Ascending aorta (tissue), 2 donors: Measurements from ENCODE around the gene ATP2B3. TPM values are rescaled to one million over a fixed set of nuclear protein-coding genes. Genes with fewer than 3 reads are reported as not detected.

ENCODE experiments used
- DNase-seq, 2 donors: peaks; one replicate each; pipeline ENCODE4 v3.0.0-alpha.2; 2019; ENCODE audit warnings: low spot score in 2 of 2
- H3K27ac ChIP-seq, 2 donors: fragments of 200-600 bp; sonication (generic); one replicate each; pipeline ENCODE4 v1.5.1; 2016 to 2017; ENCODE audit warnings: mild to moderate bottlenecking in 1 of 2
- H3K27me3 ChIP-seq: fragments of 200-600 bp; sonication (generic); one replicate; pipeline ENCODE4 v1.5.1; 2017
- H3K36me3 ChIP-seq, 2 donors: fragments of 200-600 bp; sonication (generic); one replicate each; pipeline ENCODE4 v1.5.1; 2016
- H3K4me1 ChIP-seq, 2 donors: fragments of 200-600 bp; sonication (generic); one replicate each; pipeline ENCODE4 v1.5.1; 2016 to 2017; ENCODE audit warnings: mild to moderate bottlenecking in 1 of 2
- H3K4me3 ChIP-seq, 2 donors: fragments of 200-600 bp; sonication (generic); one replicate each; pipeline ENCODE4 v1.5.1; 2016 to 2017; ENCODE audit warnings: mild to moderate bottlenecking in 1 of 2
- H3K9me3 ChIP-seq, 2 donors: fragments of 200-600 bp; sonication (generic); one replicate each; pipeline ENCODE4 v1.5.1; 2016
- intact Hi-C: fragments of 100-400 bp; cut with DNase I; formaldehyde crosslinking; loops from one replicate; pipeline ENCODE4 v1.15.1; 2023
- total RNA-seq: library from RNA; depleted of rRNA; stranded (reverse); fragments of >200 nt; gene quantifications from one replicate; pipeline ENCODE4 v1.1.0, GENCODE V29; 2016
- TF ChIP-seq, protein P1 (sequence below), 3 experiments: fragments of 200-600 bp in 2 of 3; fragments of 450-650 bp in 1 of 3; sonication (generic) in 2 of 3; IDR thresholded peaks; one replicate each; pipeline ENCODE4 v1.5.1; 2016 to 2019; ENCODE audit warnings: antibody characterized with exemption in 3 of 3, mild to moderate bottlenecking in 1 of 3, moderate library complexity in 1 of 3

The ATP2B3 gene
- total RNA-seq, 1 donor from 2014 or later, result 0.32 TPM

DNA sequence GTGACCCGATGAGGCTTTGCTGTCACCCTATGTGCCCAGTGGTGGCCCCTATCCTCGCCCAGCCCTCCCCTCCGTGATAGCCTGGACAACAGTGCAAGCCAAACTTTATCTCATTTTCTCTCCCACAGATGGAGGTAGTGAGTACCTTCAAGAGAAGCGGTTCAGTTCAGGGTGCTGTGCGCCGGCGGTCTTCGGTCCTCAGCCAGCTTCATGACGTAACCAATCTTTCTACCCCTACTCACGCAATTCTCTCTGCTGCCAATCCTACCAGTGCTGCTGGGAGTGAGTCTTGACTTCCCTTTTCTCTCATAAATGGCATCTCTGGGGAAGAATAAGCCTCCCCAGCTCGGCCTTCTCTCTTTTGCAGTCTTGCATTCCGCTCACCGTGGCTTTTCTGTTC is 52.0 kb downstream of the ATP2B3 start:
- intact Hi-C loops, result no loop called here
- TF ChIP-seq, protein P1, sequence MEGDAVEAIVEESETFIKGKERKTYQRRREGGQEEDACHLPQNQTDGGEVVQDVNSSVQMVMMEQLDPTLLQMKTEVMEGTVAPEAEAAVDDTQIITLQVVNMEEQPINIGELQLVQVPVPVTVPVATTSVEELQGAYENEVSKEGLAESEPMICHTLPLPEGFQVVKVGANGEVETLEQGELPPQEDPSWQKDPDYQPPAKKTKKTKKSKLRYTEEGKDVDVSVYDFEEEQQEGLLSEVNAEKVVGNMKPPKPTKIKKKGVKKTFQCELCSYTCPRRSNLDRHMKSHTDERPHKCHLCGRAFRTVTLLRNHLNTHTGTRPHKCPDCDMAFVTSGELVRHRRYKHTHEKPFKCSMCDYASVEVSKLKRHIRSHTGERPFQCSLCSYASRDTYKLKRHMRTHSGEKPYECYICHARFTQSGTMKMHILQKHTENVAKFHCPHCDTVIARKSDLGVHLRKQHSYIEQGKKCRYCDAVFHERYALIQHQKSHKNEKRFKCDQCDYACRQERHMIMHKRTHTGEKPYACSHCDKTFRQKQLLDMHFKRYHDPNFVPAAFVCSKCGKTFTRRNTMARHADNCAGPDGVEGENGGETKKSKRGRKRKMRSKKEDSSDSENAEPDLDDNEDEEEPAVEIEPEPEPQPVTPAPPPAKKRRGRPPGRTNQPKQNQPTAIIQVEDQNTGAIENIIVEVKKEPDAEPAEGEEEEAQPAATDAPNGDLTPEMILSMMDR (IDR thresholded peaks at IDR 0.05), result no peak
- Histone ChIP-seq H3K4me1 (no peaks in the 10 kb centered on the region), H3K27me3 (no peaks in the 10 kb centered on the region), H3K9me3 (no peaks in the 10 kb centered on the region), H3K4me3 (no peak overlapping the region), H3K27ac (no peak overlapping the region), H3K36me3 (no peaks in the 10 kb centered on the region)
- DNase-seq, result no peak

DNA sequence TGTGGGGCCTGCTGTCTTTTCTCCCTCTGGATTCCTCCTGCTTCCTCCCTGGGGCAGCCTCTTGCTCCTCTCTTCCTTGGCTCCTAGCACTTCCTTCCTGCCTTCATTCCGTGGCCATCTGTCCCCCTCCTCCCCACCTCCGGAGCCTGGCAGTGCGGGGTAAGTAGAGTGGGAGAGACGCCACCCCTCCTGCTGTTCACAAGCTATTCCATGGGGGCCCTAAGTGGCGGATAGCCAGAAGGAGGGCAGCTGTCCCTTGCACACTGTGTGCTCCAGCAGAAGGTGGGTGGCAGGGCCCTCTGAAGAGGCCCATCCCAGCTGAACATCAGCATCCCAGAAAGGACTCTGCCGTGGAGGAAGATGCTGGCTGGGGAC is 54.1 kb downstream of the ATP2B3 start:
- TF ChIP-seq, protein P1 (IDR thresholded peaks at IDR 0.05), result no peak
- Histone ChIP-seq H3K27ac (no peak overlapping the region), H3K4me3 (no peak overlapping the region), H3K4me1 (no peaks in the 10 kb centered on the region), H3K36me3 (no peaks in the 10 kb centered on the region), H3K9me3 (no peaks in the 10 kb centered on the region), H3K27me3 (no peaks in the 10 kb centered on the region)
- DNase-seq, result no peak
- intact Hi-C loops, result no loop called here

DNA sequence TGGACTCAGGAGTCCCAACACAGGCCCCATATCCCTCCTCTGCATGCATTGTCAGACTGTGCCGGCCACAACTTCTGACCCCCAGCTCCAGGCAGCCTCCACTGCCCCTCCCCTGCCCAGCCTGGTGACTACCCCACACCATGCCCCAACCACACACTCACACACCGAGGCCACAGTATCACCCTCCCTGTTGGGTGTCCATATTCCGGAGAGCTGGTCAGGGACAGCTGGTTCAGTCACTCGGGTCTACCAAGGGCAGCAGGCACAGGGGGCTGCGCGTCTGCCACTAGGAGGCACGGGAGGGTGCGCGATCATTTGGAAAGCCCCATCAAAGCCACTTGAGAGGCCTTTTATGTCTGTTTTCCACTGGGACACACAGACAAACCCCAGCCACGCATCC is 55.2 kb downstream of the ATP2B3 start:
- H3K9me3 ChIP-seq, result no peaks in the 10 kb centered on the region
- H3K27ac ChIP-seq, result no peak overlapping the region
- intact Hi-C loops, result no loop called here
- TF ChIP-seq, protein P1 (IDR thresholded peaks at IDR 0.05), result no peak
- H3K4me3 ChIP-seq, result no peak overlapping the region
- no peaks in the 10 kb centered on the region for H3K36me3 ChIP-seq
- no peak for DNase-seq
- H3K4me1 ChIP-seq, result no peaks in the 10 kb centered on the region
- no peaks in the 10 kb centered on the region for H3K27me3 ChIP-seq

DNA sequence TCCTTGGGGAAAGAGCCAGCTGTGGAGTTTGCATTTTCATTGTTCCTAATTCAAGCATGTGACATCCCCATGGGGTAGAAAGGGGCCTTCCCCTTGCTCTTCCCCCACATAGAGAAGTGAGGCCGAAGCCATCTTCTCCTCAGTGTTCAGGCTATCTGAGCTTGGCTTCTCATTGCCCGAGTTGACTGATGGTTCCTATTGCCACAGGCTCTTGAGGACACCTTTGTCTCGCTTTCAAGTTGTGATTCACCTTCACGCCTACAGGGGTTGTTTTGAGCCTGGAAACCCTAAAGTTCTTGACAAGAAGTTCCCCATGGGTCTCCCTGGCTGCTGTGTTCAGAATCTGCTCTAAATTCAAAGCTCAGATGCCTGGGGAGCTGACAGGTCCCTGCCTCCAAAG is 56.5 kb downstream of the ATP2B3 start:
- TF ChIP-seq, protein P1 (IDR thresholded peaks at IDR 0.05), result no peak
- intact Hi-C loops, result no loop called here
- H3K4me3 ChIP-seq, result no peak overlapping the region
- no peak overlapping the region for H3K27ac ChIP-seq
- H3K9me3 ChIP-seq, result no peaks in the 10 kb centered on the region
- DNase-seq, result no peak
- no peaks in the 10 kb centered on the region for H3K4me1 ChIP-seq
- no peaks in the 10 kb centered on the region for H3K27me3 ChIP-seq
- H3K36me3 ChIP-seq, result no peaks in the 10 kb centered on the region

DNA sequence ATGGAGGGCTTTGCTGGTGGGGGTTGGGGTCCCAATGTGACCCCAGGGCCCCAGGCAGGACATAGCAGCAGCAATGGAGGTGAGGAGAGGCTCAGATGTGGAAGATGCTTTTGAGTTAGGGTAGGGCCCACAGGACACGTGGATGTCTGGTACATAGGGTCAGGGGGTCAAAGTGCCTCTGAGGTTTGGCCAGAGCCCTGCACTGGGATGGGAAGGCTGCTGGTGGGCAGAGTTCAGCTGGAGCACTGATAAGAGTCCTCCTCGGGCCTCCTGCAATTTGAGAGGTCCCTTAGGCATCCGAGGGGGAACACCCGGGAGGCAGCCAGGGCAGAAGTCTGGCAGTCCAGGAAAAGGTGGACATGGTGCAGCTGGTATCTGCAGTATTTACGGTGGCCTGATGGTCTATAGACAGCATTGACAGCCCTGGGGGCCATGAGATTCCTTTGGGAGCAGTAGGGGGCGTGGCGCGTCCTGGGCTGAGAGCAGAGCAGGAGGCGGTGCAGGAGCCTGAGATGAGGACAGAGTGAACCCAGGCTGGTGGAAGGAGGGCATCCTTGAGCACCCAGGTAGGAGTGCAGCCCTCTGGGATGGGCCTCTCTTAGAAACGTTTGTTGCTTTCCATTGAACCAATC is 58.9 kb downstream of the ATP2B3 start:
- no peaks in the 10 kb centered on the region for H3K36me3 ChIP-seq
- intact Hi-C loops, result no loop called here
- H3K27me3 ChIP-seq, result no peaks in the 10 kb centered on the region
- TF ChIP-seq, protein P1 (IDR thresholded peaks at IDR 0.05), result no peak
- no peak overlapping the region for H3K4me3 ChIP-seq
- H3K9me3 ChIP-seq, result no peaks in the 10 kb centered on the region
- H3K4me1 ChIP-seq, result no peaks in the 10 kb centered on the region
- no peak overlapping the region for H3K27ac ChIP-seq
- no peak for DNase-seq

DNA sequence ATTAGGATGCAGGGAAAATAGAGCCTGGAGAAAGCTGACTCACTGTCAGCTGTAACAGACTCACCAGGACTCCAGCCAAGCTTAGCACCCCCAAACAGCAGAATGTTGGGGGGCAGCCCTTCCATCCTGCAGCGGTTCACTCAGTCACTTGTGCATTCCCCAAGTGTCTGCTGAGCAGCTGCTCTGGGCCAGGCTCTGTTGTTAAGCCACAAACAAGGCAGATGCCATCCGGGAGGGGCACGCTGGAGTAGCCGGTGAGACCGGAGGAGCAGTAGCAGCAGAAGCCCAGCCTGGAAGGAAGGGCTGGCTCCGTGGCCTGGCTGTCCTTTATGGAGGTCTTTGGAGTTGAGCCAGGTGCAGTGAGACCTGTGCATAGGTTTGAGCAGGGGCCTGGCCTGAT is 59.5 kb downstream of the ATP2B3 start:
- intact Hi-C loops, result no loop called here
- Histone ChIP-seq H3K27ac (no peak overlapping the region), H3K27me3 (no peaks in the 10 kb centered on the region), H3K4me3 (no peak overlapping the region), H3K36me3 (no peaks in the 10 kb centered on the region), H3K4me1 (no peaks in the 10 kb centered on the region), H3K9me3 (no peaks in the 10 kb centered on the region)
- DNase-seq, result no peak
- TF ChIP-seq, protein P1 (IDR thresholded peaks at IDR 0.05), result no peak
